Frontal cortex (tissue), 4 donors: ENCODE measurements around the gene HSF2BP. TPM values are rescaled to one million over a fixed set of nuclear protein-coding genes. Genes with fewer than 3 reads are reported as not detected.
"Not testable (repeated sequence)": the region's sequence is repeated elsewhere in the genome, so short reads cannot be mapped to it uniquely, and the experiment has no call there.

Experiments
- DNase-seq, 2 donors: peaks; one replicate each; pipeline ENCODE4 v3.0.0; 2012; ENCODE audit warnings: low spot score in 2 of 2
- FAIRE-seq: peaks from 2 replicates; lab custom pipeline; 2012; peaks lifted over from hg19 to GRCh38; lab: Jason Lieb, UNC
- small RNA-seq: library from RNA; depleted of rRNA; stranded (forward); fragments of <200 nt; gene quantifications from one replicate; pipeline ENCODE3, GENCODE V24; 2014
- total RNA-seq: library from RNA; depleted of rRNA; stranded (reverse); fragments of >200 nt; gene quantifications from one replicate; pipeline ENCODE4 v1.2.3, GENCODE V29; 2014
- donor health status: control.
- donor health status: control.
- donor health status: control.

The HSF2BP gene
- total RNA-seq, 1 donor from 2014 or later: 2.0 TPM

GRCh38 chr21:43498065-43498464 is 161.2 kb downstream of the HSF2BP start:
- DNase-seq, FAIRE-seq: not testable (repeated sequence)

GRCh38 chr21:43494279-43495012 is 164.8 kb downstream of the HSF2BP start:
- not testable (repeated sequence) for DNase-seq, FAIRE-seq

- not testable (repeated sequence) for DNase-seq, FAIRE-seq
These were observed 165.8 kb downstream of the HSF2BP start for GRCh38 chr21:43493471-43493870.

- not testable (repeated sequence) for FAIRE-seq, DNase-seq
These were observed 171.1 kb downstream of the HSF2BP start for GRCh38 chr21:43488235-43488634.

DNA sequence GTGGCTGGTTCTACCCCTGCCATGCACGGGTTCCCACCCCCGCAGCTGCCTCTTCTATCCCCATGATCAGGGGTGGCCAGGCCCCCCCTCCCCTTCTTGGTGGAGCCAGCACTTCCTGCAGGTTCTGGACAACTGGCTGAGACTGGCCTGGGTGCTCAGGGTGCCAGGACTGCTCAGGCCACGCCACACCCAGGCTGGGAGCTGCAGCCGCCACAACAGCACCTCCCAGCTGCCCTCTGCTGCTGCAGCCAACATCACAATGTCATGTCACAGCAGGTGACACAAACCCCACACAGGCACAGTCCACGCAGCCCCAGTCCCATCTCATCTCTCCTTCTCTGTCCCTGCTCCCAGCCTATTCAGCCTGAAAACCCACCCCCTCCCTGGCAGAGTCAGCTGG is 173.2 kb downstream of the HSF2BP start:
- not testable (repeated sequence) for DNase-seq, FAIRE-seq

- DNase-seq, FAIRE-seq: not testable (repeated sequence)
These were observed 174.3 kb downstream of the HSF2BP start for GRCh38 chr21:43485016-43485415.

DNA sequence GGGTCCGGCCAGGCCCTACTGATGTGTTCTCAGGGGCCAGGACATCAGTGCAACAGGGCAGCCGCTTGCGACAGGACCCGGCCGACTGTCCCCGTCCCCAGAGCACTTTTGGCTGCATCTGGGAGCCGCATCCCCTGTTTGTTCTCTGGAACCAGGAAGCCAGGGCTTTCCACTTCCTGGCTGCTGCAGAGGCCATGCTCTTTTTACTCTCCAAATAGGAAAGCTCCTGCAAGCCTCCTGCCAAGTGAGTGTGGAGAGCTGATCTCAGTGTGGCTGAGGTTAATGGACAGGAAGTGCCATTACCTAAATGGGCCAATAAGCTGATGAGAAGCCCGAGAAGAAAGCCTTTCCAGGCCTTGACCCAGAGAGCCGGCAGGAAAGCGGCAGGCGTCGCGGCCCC is 180.1 kb downstream of the HSF2BP start:
- FAIRE-seq, DNase-seq: not testable (repeated sequence)

Small RNAs within 50 kb of the gene (small RNA-seq; reads per million reads assigned to genes)
- gene MIR6070: not detected

Other genes with a start within 250 kb of the HSF2BP start
- gene SIK1, start 232.4 kb downstream of the HSF2BP start, total RNA-seq: 0.82 TPM
- 21.6 TPM for gene RRP1B, start 72 bp upstream of the HSF2BP start, total RNA-seq
- 22.4 TPM for gene PDXK, start 59.6 kb upstream of the HSF2BP start, total RNA-seq
- gene CSTB, start 116.8 kb upstream of the HSF2BP start, total RNA-seq: 6.5 TPM
- 13.9 TPM for gene RRP1, start 130.1 kb upstream of the HSF2BP start, total RNA-seq
- gene AGPAT3, start 205.7 kb upstream of the HSF2BP start, total RNA-seq: 26.1 TPM